Uterus (tissue), 4 donors: ENCODE measurements around the gene TOX2. TPM values are rescaled to one million over a fixed set of nuclear protein-coding genes. Genes with fewer than 3 reads are reported as not detected.

ENCODE experiments used
- DNase-seq, 2 donors: peaks; one replicate each; pipeline ENCODE4 v3.0.0-alpha.2; 2019 to 2020
- H3K27ac ChIP-seq, 2 donors: fragments of 200-600 bp; sonication (generic); 1 replicate in 1 of 2; 2 replicates in 1 of 2; pipeline ENCODE4 v1.5.1; 2016 to 2018
- H3K27me3 ChIP-seq, 2 donors: fragments of 200-600 bp; sonication (generic); one replicate each; pipeline ENCODE4 v1.5.1; 2018 to 2019; ENCODE audit warnings: control low read depth in 1 of 2
- H3K36me3 ChIP-seq, 2 donors: fragments of 200-600 bp; sonication (generic); one replicate each; pipeline ENCODE4 v1.5.1; 2019; ENCODE audit warnings: control low read depth in 1 of 2
- H3K4me1 ChIP-seq, 2 donors: fragments of 200-600 bp; sonication (generic); one replicate each; pipeline ENCODE4 v1.5.1; 2018 to 2019; ENCODE audit warnings: control low read depth in 1 of 2
- H3K4me3 ChIP-seq, 2 donors: fragments of 200-600 bp; sonication (generic); 1 replicate in 1 of 2; 2 replicates in 1 of 2; pipeline ENCODE4 v1.5.1; 2018 to 2019; ENCODE audit warnings: mild to moderate bottlenecking in 1 of 2
- H3K9me3 ChIP-seq, 2 donors: fragments of 200-600 bp; sonication (generic); one replicate each; pipeline ENCODE4 v1.5.1; 2019; ENCODE audit warnings: control low read depth in 1 of 2
- CTCF ChIP-seq, 4 experiments: fragments of 200-600 bp in 2 of 4; fragments of 450-650 bp in 2 of 4; sonication (generic) in 2 of 4; IDR thresholded peaks; one replicate each; pipeline ENCODE4 v1.5.1; 2016 to 2019; ENCODE audit warnings: antibody characterized with exemption in 4 of 4, mild to moderate bottlenecking in 2 of 4, moderate library complexity in 1 of 4
- POLR2A ChIP-seq, 2 donors: fragments of 450-650 bp; IDR thresholded peaks; one replicate each; pipeline ENCODE4 v1.6.1; 2016; ENCODE audit warnings: antibody characterized with exemption in 2 of 2, mild to moderate bottlenecking in 1 of 2, moderate library complexity in 1 of 2
- intact Hi-C: fragments of 100-400 bp; cut with DNase I; formaldehyde crosslinking; loops from one replicate; pipeline ENCODE4 v1.15.1; 2023; ENCODE audit warnings: low total_unique reads
- total RNA-seq, 4 donors: library from RNA; depleted of rRNA in 3 of 4; stranded (reverse); fragments of >200 nt in 3 of 4; gene quantifications; one replicate each; pipeline versions ENCODE4 v1.1.0 to v1.2.4, GENCODE V29; 2014 to 2023
- donor health status: DM: yes; HTN: yes; CAD: no.

TOX2 gene
- total RNA-seq, 4 donors from 2014 or later = 0.26 to 4.8 (median 0.28) TPM; not detected in 1

GRCh38 chr20:44031781-44032582, 117.3 kb downstream of the TOX2 start:
- Histone ChIP-seq H3K4me3 (no peak overlapping the region), H3K4me1 (no peaks in the 10 kb centered on the region), H3K27me3 (no peaks in the 10 kb centered on the region), H3K27ac (no peak overlapping the region), H3K36me3 (no peaks in the 10 kb centered on the region), H3K9me3 (no peaks in the 10 kb centered on the region)
- intact Hi-C loops = no loop called here
- TF ChIP-seq POLR2A (IDR thresholded peaks at IDR 0.05) = no peak
- TF ChIP-seq CTCF (IDR thresholded peaks at IDR 0.05) = no peak
- no peak for DNase-seq

DNA sequence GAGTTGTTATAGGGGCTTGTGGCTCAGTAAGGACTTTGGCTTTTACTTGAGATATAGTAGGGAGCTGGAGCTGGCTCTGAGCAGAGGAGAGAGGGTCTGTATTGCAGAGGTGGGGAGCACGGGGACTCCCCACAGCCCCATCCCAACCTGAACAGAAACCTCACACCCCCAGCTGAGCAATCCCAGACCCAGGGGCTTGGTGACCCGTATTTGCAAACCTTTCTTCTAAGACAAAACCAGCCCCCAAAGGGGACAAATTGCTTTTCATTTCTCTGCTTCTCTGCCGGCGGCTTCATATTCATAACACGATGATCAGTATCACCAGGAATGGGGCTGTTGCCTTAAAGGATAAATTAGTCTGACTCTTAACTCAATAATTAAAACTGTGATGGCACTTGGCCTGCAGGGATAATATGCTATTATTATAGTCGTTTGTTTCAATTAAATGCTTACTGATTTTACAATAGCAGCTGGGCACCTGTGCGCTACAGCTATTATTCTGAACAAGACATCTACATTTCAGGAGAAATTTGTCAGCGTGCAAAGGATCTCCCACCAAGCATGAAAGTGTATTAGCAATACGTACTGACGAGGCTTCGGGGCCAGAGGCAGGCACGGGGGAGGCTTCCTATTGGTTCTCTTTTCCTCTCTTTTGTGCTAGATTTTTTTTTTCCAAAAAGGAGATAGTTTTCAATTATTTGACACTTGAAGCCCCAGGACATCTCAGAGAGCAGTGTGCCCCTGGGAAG, 118.1 kb downstream of the TOX2 start:
- Histone ChIP-seq H3K36me3 (no peaks in the 10 kb centered on the region), H3K27me3 (no peaks in the 10 kb centered on the region), H3K27ac (no peak overlapping the region), H3K9me3 (no peaks in the 10 kb centered on the region), H3K4me3 (no peak overlapping the region), H3K4me1 (no peaks in the 10 kb centered on the region)
- TF ChIP-seq CTCF (IDR thresholded peaks at IDR 0.05) (no peak), POLR2A (IDR thresholded peaks at IDR 0.05) (no peak)
- intact Hi-C loops = no loop called here
- no peak for DNase-seq

- Histone ChIP-seq H3K4me3 (no peak overlapping the region), H3K27me3 (no peaks in the 10 kb centered on the region), H3K36me3 (no peaks in the 10 kb centered on the region), H3K9me3 (no peaks in the 10 kb centered on the region), H3K27ac (no peak overlapping the region), H3K4me1 (no peaks in the 10 kb centered on the region)
- intact Hi-C loops = no loop called here
- TF ChIP-seq POLR2A (IDR thresholded peaks at IDR 0.05) (no peak), CTCF (IDR thresholded peaks at IDR 0.05) (no peak)
- DNase-seq = no peak
Observed at GRCh38 chr20:44033344-44033743, 118.7 kb downstream of the TOX2 start.

GRCh38 chr20:44033873-44034272, 119.2 kb downstream of the TOX2 start:
- H3K27me3 ChIP-seq = no peaks in the 10 kb centered on the region
- TF ChIP-seq CTCF (IDR thresholded peaks at IDR 0.05) (no peak), POLR2A (IDR thresholded peaks at IDR 0.05) (no peak)
- DNase-seq = no peak
- intact Hi-C loops = no loop called here
- H3K4me3 ChIP-seq = no peak overlapping the region
- H3K27ac ChIP-seq = no peak overlapping the region
- no peaks in the 10 kb centered on the region for H3K4me1 ChIP-seq
- no peaks in the 10 kb centered on the region for H3K9me3 ChIP-seq
- H3K36me3 ChIP-seq = no peaks in the 10 kb centered on the region

DNA sequence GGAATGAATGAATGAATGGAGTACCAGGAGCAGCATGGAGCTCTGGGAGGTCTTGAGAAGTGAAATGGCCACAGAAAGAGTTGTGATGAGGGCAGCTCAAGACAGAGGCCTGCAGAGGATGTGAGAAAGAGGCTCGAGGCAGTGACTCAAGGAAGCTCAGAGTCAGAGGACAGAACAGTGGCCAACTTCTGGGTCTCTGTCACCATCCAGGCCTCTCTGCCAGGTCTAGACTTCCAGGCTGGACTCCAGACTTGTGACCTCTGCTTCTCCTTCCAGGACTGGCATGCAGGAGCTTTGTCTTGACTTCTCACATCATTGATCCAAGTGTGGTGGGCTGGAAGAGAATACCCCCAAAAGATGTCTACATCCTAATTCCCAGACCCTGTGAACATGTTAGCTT, 119.8 kb downstream of the TOX2 start:
- Histone ChIP-seq H3K27ac (no peak overlapping the region), H3K4me3 (no peak overlapping the region), H3K4me1 (no peaks in the 10 kb centered on the region), H3K9me3 (no peaks in the 10 kb centered on the region), H3K27me3 (no peaks in the 10 kb centered on the region), H3K36me3 (no peaks in the 10 kb centered on the region)
- no peak for TF ChIP-seq CTCF (IDR thresholded peaks at IDR 0.05)
- no peak for TF ChIP-seq POLR2A (IDR thresholded peaks at IDR 0.05)
- DNase-seq = no peak
- intact Hi-C loops = no loop called here
